B cell (primary cell): ENCODE results near the gene CXorf49. TPM values are rescaled to one million over a fixed set of nuclear protein-coding genes. Genes with fewer than 3 reads are reported as not detected.
"Not testable (repeated sequence)": the region's sequence is repeated elsewhere in the genome, so short reads cannot be mapped to it uniquely, and the experiment has no call there.

Experiments used
- ATAC-seq: fragments of 200-7000 bp; cut with Tn5 transposase; one replicate; pipeline ENCODE4 v1.10.0; 2021; ENCODE audit warnings: low read depth, mild to moderate bottlenecking, moderate number of reproducible peaks, moderate library complexity
- CTCF ChIA-PET: fragments of 350-600 bp; sonication (Branson Sonifier 250); formaldehyde crosslinking; loops from one replicate; lab custom pipeline; 2021; ENCODE audit warnings: antibody characterized with exemption, inconsistent platforms; lab: Charles Lee
- POLR2A ChIA-PET: fragments of 350-600 bp; sonication (Branson Sonifier 250); formaldehyde crosslinking; loops from one replicate; lab custom pipeline; 2021; ENCODE audit warnings: antibody characterized with exemption; lab: Charles Lee
- DNase-seq: peaks from one replicate; pipeline ENCODE4 v3.0.0; 2013
- H2AFZ ChIP-seq: 2 replicates; pipeline ENCODE4 v1.6.1; 2012; ENCODE audit warnings: mild to moderate bottlenecking, low read depth, low read length; ENCODE audit not compliant: insufficient read depth, poor library complexity, severe bottlenecking
- H3K27ac ChIP-seq, 2 donors: 1 replicate in 1 of 2; 2 replicates in 1 of 2; pipeline ENCODE4 v1.5.1; 2012 to 2013; ENCODE audit warnings: low read length in 2 of 2, mild to moderate bottlenecking in 2 of 2, moderate library complexity in 1 of 2
- H3K27me3 ChIP-seq, 4 experiments: fragments of 200-600 bp in 1 of 4; sonication (generic) in 1 of 4; replicated peaks in 1 of 4; 1 replicate in 2 of 4; 2 replicates in 2 of 4; pipeline versions ENCODE4 v1.6.1 to v1.7.0; 2013 to 2016; ENCODE audit warnings: low read length in 3 of 4, mild to moderate bottlenecking in 2 of 4, mixed read lengths in 1 of 4, moderate library complexity in 1 of 4; ENCODE audit not compliant: insufficient read depth in 4 of 4, control insufficient read depth in 3 of 4; ENCODE audit errors: control extremely low read depth in 1 of 4
- H3K36me3 ChIP-seq, 2 experiments: replicated peaks in 1 of 2; 1 replicate in 1 of 2; 2 replicates in 1 of 2; pipeline versions ENCODE4 v1.6.1 to v1.7.1; 2013; ENCODE audit warnings: low read length in 1 of 2; ENCODE audit not compliant: insufficient read depth in 2 of 2, control insufficient read depth in 1 of 2; ENCODE audit errors: control extremely low read depth in 1 of 2, extremely low read depth in 1 of 2
- H3K4me1 ChIP-seq, 2 donors: fragments of 200-600 bp in 1 of 2; sonication (generic) in 1 of 2; 1 replicate in 1 of 2; 2 replicates in 1 of 2; pipeline versions ENCODE4 v1.5.1 to v1.6.1; 2013 to 2017; ENCODE audit warnings: low read length in 2 of 2; ENCODE audit not compliant: control insufficient read depth in 2 of 2, insufficient read depth in 2 of 2
- H3K4me2 ChIP-seq: replicated peaks from 2 replicates; pipeline ENCODE3; 2012; ENCODE audit warnings: mild to moderate bottlenecking, low read depth, low read length; ENCODE audit not compliant: poor library complexity, severe bottlenecking
- H3K4me3 ChIP-seq, 5 experiments: fragments of 200-600 bp in 1 of 5; sonication (generic) in 1 of 5; 1 replicate in 3 of 5; 2 replicates in 2 of 5; pipeline versions ENCODE4 v1.5.1 to v1.7.0; 2011 to 2016; ENCODE audit warnings: low read length in 4 of 5, mild to moderate bottlenecking in 4 of 5, low read depth in 2 of 5, control low read depth in 1 of 5, moderate library complexity in 1 of 5; ENCODE audit not compliant: insufficient read depth in 1 of 5; ENCODE audit errors: control extremely low read depth in 1 of 5, extremely low read depth in 1 of 5
- H3K79me2 ChIP-seq: fragments of 200-600 bp; sonication (generic); one replicate; pipeline ENCODE4 v1.6.0; 2016; ENCODE audit warnings: low read length; ENCODE audit not compliant: control insufficient read depth, insufficient read depth
- H3K9ac ChIP-seq: fragments of 200-600 bp; sonication (generic); 2 replicates; pipeline ENCODE4 v1.6.1; 2017; ENCODE audit warnings: mild to moderate bottlenecking, low read length, moderate library complexity
- H3K9me3 ChIP-seq, 3 donors: one replicate each; pipeline versions ENCODE4 v1.6.1 to v1.7.1; 2013; ENCODE audit warnings: low read length in 2 of 3; ENCODE audit not compliant: control insufficient read depth in 2 of 3, insufficient read depth in 1 of 3; ENCODE audit errors: control extremely low read depth in 1 of 3
- H4K20me1 ChIP-seq: 2 replicates; pipeline ENCODE4 v1.6.0; 2012; ENCODE audit warnings: mild to moderate bottlenecking, low read length; ENCODE audit not compliant: insufficient read depth, control insufficient read depth, poor library complexity, severe bottlenecking
- H3K27ac Mint-ChIP-seq: one replicate; pipeline ENCODE4 v1.8.0; 2021; ENCODE audit warnings: mixed read lengths
- H3K27me3 Mint-ChIP-seq: one replicate; pipeline ENCODE4 v1.8.0; 2021; ENCODE audit warnings: mixed read lengths
- H3K4me1 Mint-ChIP-seq: one replicate; pipeline ENCODE4 v1.8.0; 2021; ENCODE audit warnings: mixed read lengths
- H3K4me3 Mint-ChIP-seq: one replicate; pipeline ENCODE4 v1.8.0; 2021; ENCODE audit warnings: mixed read lengths
- H3K9me3 Mint-ChIP-seq: one replicate; pipeline ENCODE4 v1.8.0; 2022; ENCODE audit warnings: mixed read lengths; ENCODE audit not compliant: insufficient read depth
- WGBS: methylation state at CpG from one replicate; pipeline ENCODE4 v1.1.5; 2013; ENCODE audit warnings: missing lambda C conversion rate; ENCODE audit not compliant: insufficient coverage; 5-methylcytosine and 5-hydroxymethylcytosine counted together
- intact Hi-C: fragments of 100-400 bp; cut with micrococcal nuclease; formaldehyde crosslinking; loops from one replicate; pipeline ENCODE4 v1.10.0; 2022
- polyA minus RNA-seq: library from RNA; depleted of rRNA, polyadenylated mRNA; stranded (reverse); fragments of >200 nt; gene quantifications from 2 replicates; pipeline ENCODE4 v1.2.3, GENCODE V29; 2012
- polyA plus RNA-seq: library from polyadenylated mRNA; depleted of rRNA; stranded (reverse); fragments of >200 nt; gene quantifications from 2 replicates; pipeline ENCODE4 v1.2.3, GENCODE V29; 2012
- total RNA-seq, 2 donors: library from RNA; stranded (reverse); fragments of 120-200 nt in 1 of 2; gene quantifications; 1 replicate in 1 of 2; 2 replicates in 1 of 2; pipeline versions ENCODE4 v1.2.3 to v1.2.4, GENCODE V29; 2013 to 2022

CXorf49 gene
- total RNA-seq (not detected in 2 replicates), polyA plus RNA-seq (not detected in 2 replicates), polyA minus RNA-seq (not detected in 2 replicates)
- total RNA-seq (2013), result not detected

DNA sequence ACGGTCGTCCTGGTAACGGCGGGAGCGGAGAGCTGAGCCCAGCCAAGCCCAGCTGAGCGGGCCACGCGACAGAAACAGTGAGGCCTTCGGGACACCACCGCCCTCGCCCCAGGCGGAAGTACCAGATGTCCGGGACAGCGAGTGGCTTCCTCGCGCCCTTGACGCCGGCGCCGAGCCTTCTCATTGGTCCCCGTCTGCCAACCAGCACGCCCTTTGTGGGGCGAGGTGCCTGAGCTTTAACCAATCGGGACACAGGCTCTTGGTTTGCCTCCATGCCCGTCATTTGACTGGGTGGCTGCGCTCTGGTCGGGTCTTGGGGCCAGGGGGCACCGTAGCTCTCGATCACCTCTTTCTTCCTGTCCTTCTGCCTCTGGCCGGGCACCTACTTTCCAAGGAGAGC lies at the start of gene CXorf49:
CXorf49 (minus strand) TSS at position 101 of the 400 bp plus-strand sequence. CDS start 134 bp downstream, outside the sequence.
- POLR2A ChIA-PET, H3K4me1 Mint-ChIP-seq, H3K4me3 ChIP-seq, intact Hi-C loops, H3K27me3 ChIP-seq, H3K4me3 Mint-ChIP-seq, H3K36me3 ChIP-seq, H3K27me3 Mint-ChIP-seq, H3K27ac ChIP-seq, H3K4me2 ChIP-seq, H3K79me2 ChIP-seq, H3K9ac ChIP-seq, ATAC-seq, H3K9me3 Mint-ChIP-seq, DNase-seq, H3K27ac Mint-ChIP-seq, H4K20me1 ChIP-seq, H3K9me3 ChIP-seq, H3K4me1 ChIP-seq, H2AFZ ChIP-seq, CTCF ChIA-PET: not testable (repeated sequence)
- WGBS, result no CpG with 5 or more reads among the region's 30 CpGs

DNA sequence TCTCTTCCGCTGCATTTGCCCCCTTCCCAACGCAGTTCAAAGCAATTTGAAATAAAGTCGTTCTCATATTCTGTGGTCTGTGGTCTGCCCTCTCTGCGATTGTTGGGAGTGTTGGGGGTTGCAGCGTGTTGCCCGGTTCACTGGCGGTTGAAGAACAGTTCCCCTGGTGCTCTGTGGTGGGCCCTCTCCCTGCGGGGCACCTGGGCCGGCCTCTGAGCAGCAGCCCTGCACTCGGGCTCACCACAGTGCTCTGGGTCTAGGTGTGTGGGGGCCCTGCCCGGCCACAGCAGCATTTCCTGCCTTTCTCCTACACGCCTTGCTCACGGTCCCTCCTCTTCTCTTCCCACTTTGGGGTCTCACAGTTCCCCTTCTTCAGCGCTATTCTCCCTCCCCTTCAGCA lies 49.0 kb upstream of the CXorf49 start:
- H3K9me3 Mint-ChIP-seq, H3K4me1 Mint-ChIP-seq, H3K27me3 Mint-ChIP-seq, H3K4me3 ChIP-seq, POLR2A ChIA-PET, H3K27ac ChIP-seq, intact Hi-C loops, H2AFZ ChIP-seq, H3K9me3 ChIP-seq, H3K9ac ChIP-seq, H3K4me3 Mint-ChIP-seq, DNase-seq, ATAC-seq, H3K4me2 ChIP-seq, H3K27me3 ChIP-seq, H3K79me2 ChIP-seq, H4K20me1 ChIP-seq, H3K27ac Mint-ChIP-seq, H3K36me3 ChIP-seq, CTCF ChIA-PET, H3K4me1 ChIP-seq: not testable (repeated sequence)
- WGBS, result no CpG with 5 or more reads among the region's 14 CpGs

GRCh38 chrX:71765613-71766012 lies 47.5 kb upstream of the CXorf49 start:
- no CpG with 5 or more reads among the region's 8 CpGs for WGBS
- H3K27me3 ChIP-seq, H3K4me3 ChIP-seq, H2AFZ ChIP-seq, H3K79me2 ChIP-seq, H4K20me1 ChIP-seq, H3K9me3 Mint-ChIP-seq, POLR2A ChIA-PET, H3K9ac ChIP-seq, H3K4me1 Mint-ChIP-seq, intact Hi-C loops, H3K4me1 ChIP-seq, H3K27ac Mint-ChIP-seq, ATAC-seq, H3K27ac ChIP-seq, CTCF ChIA-PET, DNase-seq, H3K4me2 ChIP-seq, H3K27me3 Mint-ChIP-seq, H3K36me3 ChIP-seq, H3K9me3 ChIP-seq, H3K4me3 Mint-ChIP-seq: not testable (repeated sequence)

DNA sequence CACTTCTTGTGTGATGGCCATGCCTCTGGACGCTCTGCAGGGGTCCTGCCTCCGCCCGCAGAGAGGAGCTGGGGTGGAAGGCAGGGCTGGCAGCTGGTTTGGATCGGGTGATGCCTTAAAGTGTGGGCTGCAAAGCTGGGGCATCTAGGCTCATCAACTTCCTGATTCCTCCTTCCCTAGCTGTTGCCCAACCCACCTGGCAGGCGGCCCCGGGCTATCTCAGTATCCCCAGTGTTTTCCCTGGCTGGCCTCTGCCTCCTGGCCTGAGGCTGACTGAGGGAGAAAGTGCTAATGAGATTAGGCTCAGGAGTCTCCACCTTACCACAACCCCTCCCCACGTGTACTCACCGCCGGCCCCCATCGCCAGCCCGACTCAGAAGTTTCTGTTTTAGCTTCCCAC lies 46.7 kb upstream of the CXorf49 start:
- not testable (repeated sequence) for H3K4me2 ChIP-seq, H3K27ac Mint-ChIP-seq
- WGBS, result no CpG with 5 or more reads among the region's 11 CpGs

More for the DNA sequence above, 46.7 kb upstream of the CXorf49 start:
- DNase-seq, H3K4me3 ChIP-seq, H3K4me1 ChIP-seq, H2AFZ ChIP-seq, intact Hi-C loops, H3K27me3 ChIP-seq, H3K9me3 ChIP-seq, H3K79me2 ChIP-seq, CTCF ChIA-PET, H3K4me1 Mint-ChIP-seq, H4K20me1 ChIP-seq, POLR2A ChIA-PET, H3K9ac ChIP-seq, H3K4me3 Mint-ChIP-seq, ATAC-seq, H3K9me3 Mint-ChIP-seq, H3K27ac ChIP-seq, H3K27me3 Mint-ChIP-seq, H3K36me3 ChIP-seq: not testable (repeated sequence)
